Common myeloid progenitor, CD34-positive (primary cell): ENCODE results near the gene FADS6.
"Not testable (repeated sequence)": the region's sequence is repeated elsewhere in the genome, so short reads cannot be mapped to it uniquely, and the experiment has no call there.

ENCODE experiments used
- CTCF ChIA-PET: fragments of 350-600 bp; sonication (Branson Sonifier 250); formaldehyde crosslinking; loops from one replicate; lab custom pipeline; 2021; ENCODE audit warnings: antibody characterized with exemption; lab: Charles Lee
- POLR2A ChIA-PET: fragments of 350-600 bp; sonication (Branson Sonifier 250); formaldehyde crosslinking; loops from one replicate; lab custom pipeline; 2021; ENCODE audit warnings: antibody characterized with exemption; lab: Charles Lee
- DNase-seq, 3 donors: peaks; one replicate each; pipeline versions ENCODE4 v3.0.0 to v3.0.0-alpha.2; 2013
- H3K27ac ChIP-seq, 2 experiments: 1 replicate in 1 of 2; 2 replicates in 1 of 2; pipeline ENCODE4 v1.7.0; 2013; ENCODE audit warnings: inconsistent platforms in 2 of 2, low read length in 2 of 2, mild to moderate bottlenecking in 2 of 2, low read depth in 1 of 2, moderate library complexity in 1 of 2; ENCODE audit not compliant: severe bottlenecking in 2 of 2, insufficient read depth in 1 of 2, poor library complexity in 1 of 2
- H3K27me3 ChIP-seq, 5 experiments: replicated peaks in 2 of 5; 1 replicate in 3 of 5; 2 replicates in 2 of 5; pipeline versions ENCODE4 v1.6.1 to v1.7.0; 2013; ENCODE audit warnings: low read length in 4 of 5, mild to moderate bottlenecking in 2 of 5, moderate library complexity in 2 of 5, inconsistent platforms in 1 of 5; ENCODE audit not compliant: insufficient read depth in 5 of 5, control insufficient read depth in 4 of 5
- H3K36me3 ChIP-seq, 4 experiments: 1 replicate in 2 of 4; 2 replicates in 2 of 4; pipeline versions ENCODE4 v1.6.1 to v1.7.0; 2013; ENCODE audit warnings: low read length in 3 of 4, control low read depth in 1 of 4, mild to moderate bottlenecking in 1 of 4; ENCODE audit not compliant: control insufficient read depth in 4 of 4, insufficient read depth in 4 of 4
- H3K4me1 ChIP-seq, 4 experiments: 1 replicate in 3 of 4; 2 replicates in 1 of 4; pipeline versions ENCODE4 v1.6.1 to v1.7.1; 2013; ENCODE audit warnings: low read length in 3 of 4, mild to moderate bottlenecking in 3 of 4, control low read depth in 1 of 4, inconsistent platforms in 1 of 4, moderate library complexity in 1 of 4; ENCODE audit not compliant: control insufficient read depth in 4 of 4, insufficient read depth in 4 of 4; ENCODE audit errors: control extremely low read depth in 1 of 4
- H3K4me3 ChIP-seq, 7 experiments: 1 replicate in 4 of 7; 2 replicates in 3 of 7; pipeline versions ENCODE4 v1.5.1 to v1.7.0; 2013; ENCODE audit warnings: mild to moderate bottlenecking in 7 of 7, low read length in 6 of 7, moderate library complexity in 6 of 7, inconsistent platforms in 2 of 7, low read depth in 2 of 7, control low read depth in 1 of 7; ENCODE audit not compliant: insufficient read depth in 4 of 7, control insufficient read depth in 1 of 7; ENCODE audit errors: extremely low read depth in 1 of 7
- H3K9me3 ChIP-seq, 5 experiments: 1 replicate in 4 of 5; 2 replicates in 1 of 5; pipeline versions ENCODE4 v1.6.1 to v1.7.1; 2013; ENCODE audit warnings: low read length in 4 of 5, mild to moderate bottlenecking in 2 of 5, inconsistent platforms in 1 of 5, low read depth in 1 of 5, moderate library complexity in 1 of 5; ENCODE audit not compliant: control insufficient read depth in 4 of 5, insufficient read depth in 2 of 5; ENCODE audit errors: control extremely low read depth in 1 of 5
- WGBS: methylation state at CpG from one replicate; pipeline ENCODE4 v1.1.5; 2013; ENCODE audit not compliant: insufficient coverage; 5-methylcytosine and 5-hydroxymethylcytosine counted together

FADS6 gene

DNA sequence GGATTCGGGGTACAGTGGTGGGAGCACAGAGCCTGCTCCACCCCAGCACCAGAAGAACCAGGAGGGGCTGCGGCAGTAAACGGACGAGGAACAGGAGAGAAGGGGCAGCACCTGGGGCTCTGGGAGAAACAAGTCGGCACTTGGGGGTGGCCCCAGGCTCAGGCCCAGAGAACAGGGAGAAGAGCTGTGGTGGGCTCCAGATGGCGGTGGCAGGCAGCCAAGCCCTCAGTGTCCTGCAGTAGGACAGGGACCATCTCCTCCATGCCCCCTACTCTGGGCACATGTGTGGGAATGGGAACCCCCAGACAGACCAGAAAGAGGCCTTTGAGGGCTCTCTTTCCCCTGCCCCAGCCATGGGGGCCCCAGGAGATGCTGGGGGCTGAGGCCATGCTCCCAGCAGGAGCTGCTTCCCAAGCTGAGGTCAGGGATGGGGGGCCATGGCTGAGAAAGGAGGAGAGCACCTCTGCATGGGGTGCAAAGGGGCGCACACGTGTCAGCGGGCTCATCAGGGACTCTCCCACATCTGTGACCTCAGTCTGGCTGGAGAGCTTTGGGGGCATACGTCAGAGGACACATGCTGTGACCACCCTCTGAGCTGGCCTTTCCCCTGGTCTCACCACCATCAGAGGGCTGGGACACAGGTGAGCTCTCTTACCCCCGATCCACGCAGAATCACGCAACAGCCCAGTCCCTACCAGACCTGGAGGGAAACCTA is 22.9 kb upstream of the FADS6 start:
- no peaks in the 10 kb centered on the region for H3K9me3 ChIP-seq
- ChIA-PET CTCF (interaction anchor here (0.9 to 2.2 kb wide), 3 partner anchors 14 to 44 kb away, joined by 3 to 7 read pairs (median 5); no protein-coding TSS in a partner anchor), POLR2A (no interaction called here)
- peaks cover 0 to 14% (median 10%) of the 10 kb centered on the region in 4 experiments for H3K4me1 ChIP-seq
- 96% methylated on average over 10 of the region's 13 CpGs for WGBS
- DNase-seq, result no peak
- H3K27ac ChIP-seq, result no peak overlapping the region
- peaks cover 0 to 21% (median 9%) of the 10 kb centered on the region in 5 experiments for H3K27me3 ChIP-seq
- no peak overlapping the region for H3K4me3 ChIP-seq
- H3K36me3 ChIP-seq, result no peaks in the 10 kb centered on the region

- POLR2A ChIA-PET, H3K4me1 ChIP-seq, H3K27me3 ChIP-seq, H3K36me3 ChIP-seq, DNase-seq, H3K9me3 ChIP-seq, H3K4me3 ChIP-seq, CTCF ChIA-PET, H3K27ac ChIP-seq: not testable (repeated sequence)
- 98% methylated on average over 5 of the region's 8 CpGs for WGBS
These were observed 18.0 kb upstream of the FADS6 start for GRCh38 chr17:74911423-74911822.

DNA sequence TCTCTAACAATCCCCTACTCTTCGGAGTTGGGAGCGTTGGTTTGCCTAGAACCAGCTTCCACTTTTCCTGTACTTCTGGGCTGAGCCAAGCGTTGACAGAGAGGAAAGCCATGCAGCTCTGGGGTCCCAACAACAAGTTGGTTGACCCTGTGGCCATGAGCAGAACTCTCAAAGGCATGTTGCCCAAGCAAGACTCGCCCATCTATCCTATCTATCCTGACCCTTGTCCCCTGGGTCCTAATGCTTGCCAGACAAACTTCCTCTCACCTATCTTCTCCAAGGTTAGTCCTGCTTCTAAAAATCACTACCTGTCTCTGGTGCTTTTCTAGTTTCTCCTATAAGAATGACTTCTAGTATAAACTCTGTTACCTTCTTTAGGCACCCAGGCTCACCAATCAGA is 15.7 kb upstream of the FADS6 start:
- H3K36me3 ChIP-seq, DNase-seq, CTCF ChIA-PET, H3K9me3 ChIP-seq, H3K4me1 ChIP-seq, H3K27me3 ChIP-seq, H3K27ac ChIP-seq, H3K4me3 ChIP-seq, POLR2A ChIA-PET: not testable (repeated sequence)
- WGBS, result 88% methylated on average over 3 of the region's 4 CpGs

GRCh38 chr17:74907012-74907411 is 13.6 kb upstream of the FADS6 start:
- peaks cover 0 to 2% (median 0%) of the 10 kb centered on the region in 5 experiments for H3K27me3 ChIP-seq
- H3K36me3 ChIP-seq, result no peaks in the 10 kb centered on the region
- ChIA-PET CTCF (interaction anchor here (1.3 to 1.6 kb wide), 2 partner anchors 11 to 14 kb away, joined by 4 read pairs; no protein-coding TSS in a partner anchor), POLR2A (no interaction called here)
- no peak for DNase-seq
- H3K4me1 ChIP-seq, result peaks cover 0 to 6% (median 3%) of the 10 kb centered on the region in 4 experiments
- 97% methylated on average over 27 of the region's 34 CpGs for WGBS
- H3K4me3 ChIP-seq, result no peak overlapping the region
- no peak overlapping the region for H3K27ac ChIP-seq
- H3K9me3 ChIP-seq, result no peaks in the 10 kb centered on the region

DNA sequence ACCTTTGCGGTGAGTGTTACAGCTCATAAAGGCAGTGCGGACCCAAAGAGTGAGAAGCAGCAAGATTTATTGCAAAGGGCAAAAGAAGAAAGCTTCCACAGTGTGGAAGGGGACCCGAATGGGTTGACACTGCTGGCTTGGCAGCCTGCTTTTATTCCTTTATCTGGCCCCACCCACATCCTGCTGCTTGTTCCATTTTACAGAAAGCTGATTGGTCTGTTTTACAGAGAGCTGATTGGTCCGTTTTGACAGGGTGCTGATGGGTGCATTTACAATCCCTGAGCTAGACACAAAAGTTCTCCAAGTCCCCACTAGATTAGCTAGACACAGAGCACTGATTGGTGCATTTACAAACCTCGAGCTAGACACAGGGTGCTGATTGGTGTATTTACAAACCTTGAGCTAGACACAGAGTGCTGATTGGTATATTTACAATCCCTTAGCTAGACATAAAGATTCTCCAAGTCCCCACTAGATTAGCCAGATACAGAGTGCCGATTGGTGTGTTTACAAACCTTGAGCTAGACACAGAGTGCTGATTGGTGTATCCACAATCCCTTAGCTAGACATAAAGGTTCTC is 12.9 kb upstream of the FADS6 start:
- POLR2A ChIA-PET, H3K36me3 ChIP-seq, H3K27ac ChIP-seq, H3K4me3 ChIP-seq, H3K9me3 ChIP-seq, DNase-seq, H3K27me3 ChIP-seq: not testable (repeated sequence)
- CTCF ChIA-PET, result interaction anchor here (0.7 to 1.6 kb wide), 5 partner anchors 10 to 25 kb away, joined by 3 to 4 read pairs (median 3); no protein-coding TSS in a partner anchor
- peaks cover 0 to 13% (median 6%) of the 10 kb centered on the region in 4 experiments for H3K4me1 ChIP-seq
- WGBS, result 78% methylated on average over 4 of the region's 6 CpGs

- CTCF ChIA-PET, result interaction anchor here (1.1 kb wide), 1 partner anchor 10 kb away, joined by 3 read pairs; no protein-coding TSS in a partner anchor
- no peak overlapping the region for H3K27ac ChIP-seq
- WGBS, result 98% methylated on average over 6 of the region's 7 CpGs
These were observed 11.4 kb upstream of the FADS6 start for GRCh38 chr17:74904687-74905409.

More at GRCh38 chr17:74904687-74905409, 11.4 kb upstream of the FADS6 start:
- peaks cover 0 to 18% (median 7%) of the 10 kb centered on the region in 4 experiments for H3K4me1 ChIP-seq
- peaks cover 0 to 5% (median 0%) of the 10 kb centered on the region in 5 experiments for H3K27me3 ChIP-seq
- no peak for DNase-seq
- POLR2A ChIA-PET, result no interaction called here
- no peaks in the 10 kb centered on the region for H3K9me3 ChIP-seq
- H3K36me3 ChIP-seq, result no peaks in the 10 kb centered on the region
- no peak overlapping the region for H3K4me3 ChIP-seq
